ENCODE data around the gene TRAPPC14.

- no peak for TF ChIP-seq CTCF (IDR thresholded peaks at IDR 0.05)
- no peak for TF ChIP-seq POLR2A (IDR thresholded peaks at IDR 0.05)
Measured at GRCh38 chr7:100106633-100107032, 51.9 kb downstream of the TRAPPC14 start.

Measured in thyroid gland (tissue), 4 donors.